GM18508 (cell line): ENCODE data around the gene UCP3.

Experiments used
- ATAC-seq: cut with Tn5 transposase; IDR thresholded peaks from one replicate; pipeline ENCODE4 v1.9.1; 2021; ENCODE audit warnings: moderate number of reproducible peaks; ENCODE audit not compliant: insufficient read depth, unreplicated experiment

UCP3 gene

DNA sequence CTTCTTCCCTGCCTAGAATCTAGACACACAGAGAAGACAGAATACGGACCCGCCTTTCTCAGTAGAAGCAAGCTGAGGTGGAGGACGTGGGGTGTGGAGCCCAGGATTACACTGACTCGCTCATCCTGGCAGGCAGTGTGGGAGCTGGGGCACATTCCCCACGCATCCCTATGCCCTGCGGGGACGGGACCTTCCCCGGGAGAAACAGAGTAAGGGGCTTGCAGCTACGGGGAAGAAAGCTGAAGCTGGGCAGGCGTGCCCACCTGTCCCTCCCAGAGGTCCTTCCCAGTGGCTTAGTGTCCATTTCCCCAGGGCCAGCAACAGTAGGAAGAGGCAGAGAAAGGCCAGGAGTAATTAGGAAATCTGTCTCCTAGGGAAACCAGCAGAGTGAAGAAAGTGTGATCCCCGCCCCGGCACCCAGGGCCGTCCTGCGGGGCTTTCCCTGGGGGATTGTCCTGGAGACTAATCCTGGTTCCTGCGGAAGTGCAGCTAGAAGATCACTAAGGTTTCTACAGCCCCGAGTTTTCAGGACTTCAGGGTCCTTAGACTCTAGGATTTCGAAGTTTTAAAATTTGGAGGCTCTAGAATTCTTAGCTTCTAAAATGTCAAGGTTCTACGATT lies 50.3 kb downstream of the UCP3 start:
- ATAC-seq, result no peak

DNA sequence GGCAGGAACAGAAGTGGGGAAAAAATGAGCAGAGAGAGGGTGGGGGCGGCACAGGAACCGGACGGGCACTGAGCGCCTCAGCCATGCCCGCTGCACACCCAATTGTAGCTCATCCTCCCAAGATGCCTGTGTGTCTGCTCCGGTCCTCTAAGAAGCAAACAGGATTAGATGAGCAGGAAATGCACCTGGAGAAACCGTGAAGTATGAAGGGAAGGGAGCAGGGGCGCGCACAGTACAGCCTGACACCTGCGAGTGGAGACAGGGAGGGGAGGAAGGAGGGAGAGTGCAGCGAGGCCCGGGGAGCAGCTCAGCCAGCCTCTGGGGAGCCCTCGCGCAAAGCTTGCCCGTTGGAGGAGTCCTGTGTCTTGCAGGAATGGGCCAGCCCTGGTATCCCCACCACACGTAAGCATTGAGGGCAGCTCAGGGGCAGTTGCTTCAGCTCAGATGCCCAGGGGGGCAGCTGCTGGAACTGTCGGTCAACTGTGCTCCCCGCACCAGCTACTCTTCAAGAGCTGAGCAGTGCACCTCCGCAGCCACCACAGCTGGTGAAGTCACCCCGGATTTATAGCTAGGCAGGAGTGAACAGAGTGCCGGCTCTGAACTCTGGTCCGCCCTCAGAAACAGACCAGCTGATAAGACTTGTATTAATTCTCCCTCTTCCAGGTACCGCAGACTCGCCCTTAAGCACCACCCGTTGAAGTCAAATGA lies 51.1 kb downstream of the UCP3 start:
- no peak for ATAC-seq

DNA sequence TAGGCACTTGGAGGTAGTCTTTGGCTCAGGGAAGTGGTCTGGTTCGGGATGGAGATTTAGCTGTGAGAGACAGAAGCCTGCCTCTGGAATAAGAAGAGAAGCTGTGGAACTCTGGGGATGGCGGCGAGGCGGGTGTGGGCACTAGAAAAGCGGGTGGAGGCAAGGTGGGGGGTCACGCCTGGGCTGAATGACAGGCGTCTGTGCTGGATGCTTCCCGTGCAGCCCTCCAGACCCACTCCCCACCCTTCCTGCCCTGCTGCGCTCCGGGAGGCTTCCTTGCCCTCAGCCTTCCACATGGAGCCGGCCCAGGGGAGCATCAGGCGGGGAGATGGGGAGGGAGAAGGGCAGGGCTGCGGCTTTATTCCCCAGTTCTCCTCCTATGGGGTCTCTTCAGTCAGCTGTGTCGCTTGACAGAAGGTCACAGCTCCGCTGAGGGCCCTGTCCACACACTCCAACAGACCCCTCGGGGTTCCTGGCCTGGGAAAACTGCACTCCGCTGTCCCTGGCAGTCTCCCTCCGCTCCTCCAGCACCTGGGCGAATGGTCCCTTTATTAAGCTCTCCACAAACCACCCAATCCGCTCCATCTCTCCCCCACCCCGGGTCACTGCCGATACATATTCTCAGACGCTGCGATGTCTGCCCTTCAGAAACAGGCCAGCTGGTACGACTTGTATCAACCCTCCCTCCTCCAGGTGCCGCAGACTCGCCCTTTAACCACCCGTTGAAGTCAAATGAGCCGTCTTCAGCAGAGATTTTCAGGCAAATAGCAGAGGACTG lies 51.8 kb downstream of the UCP3 start:
- ATAC-seq, result no peak

DNA sequence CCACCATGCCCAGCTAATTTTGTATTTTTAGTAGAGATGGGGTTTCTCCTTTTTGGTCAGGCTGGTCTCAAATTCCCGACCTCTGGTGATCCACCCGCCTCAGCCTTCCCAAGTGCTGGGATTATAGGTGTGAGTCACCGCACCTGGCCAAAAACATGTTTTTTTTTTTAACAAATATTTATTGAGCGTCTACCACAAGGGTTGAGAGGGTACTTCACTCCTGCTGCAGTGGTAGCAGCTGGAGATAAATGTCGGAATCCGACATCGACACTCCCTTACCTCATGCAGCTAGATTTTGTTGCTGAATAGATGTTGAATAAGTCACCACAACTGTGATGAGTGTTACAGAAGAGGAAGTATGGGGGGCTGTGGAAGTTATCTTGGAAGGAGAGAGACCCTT lies 57.1 kb downstream of the UCP3 start:
- ATAC-seq, result no peak

DNA sequence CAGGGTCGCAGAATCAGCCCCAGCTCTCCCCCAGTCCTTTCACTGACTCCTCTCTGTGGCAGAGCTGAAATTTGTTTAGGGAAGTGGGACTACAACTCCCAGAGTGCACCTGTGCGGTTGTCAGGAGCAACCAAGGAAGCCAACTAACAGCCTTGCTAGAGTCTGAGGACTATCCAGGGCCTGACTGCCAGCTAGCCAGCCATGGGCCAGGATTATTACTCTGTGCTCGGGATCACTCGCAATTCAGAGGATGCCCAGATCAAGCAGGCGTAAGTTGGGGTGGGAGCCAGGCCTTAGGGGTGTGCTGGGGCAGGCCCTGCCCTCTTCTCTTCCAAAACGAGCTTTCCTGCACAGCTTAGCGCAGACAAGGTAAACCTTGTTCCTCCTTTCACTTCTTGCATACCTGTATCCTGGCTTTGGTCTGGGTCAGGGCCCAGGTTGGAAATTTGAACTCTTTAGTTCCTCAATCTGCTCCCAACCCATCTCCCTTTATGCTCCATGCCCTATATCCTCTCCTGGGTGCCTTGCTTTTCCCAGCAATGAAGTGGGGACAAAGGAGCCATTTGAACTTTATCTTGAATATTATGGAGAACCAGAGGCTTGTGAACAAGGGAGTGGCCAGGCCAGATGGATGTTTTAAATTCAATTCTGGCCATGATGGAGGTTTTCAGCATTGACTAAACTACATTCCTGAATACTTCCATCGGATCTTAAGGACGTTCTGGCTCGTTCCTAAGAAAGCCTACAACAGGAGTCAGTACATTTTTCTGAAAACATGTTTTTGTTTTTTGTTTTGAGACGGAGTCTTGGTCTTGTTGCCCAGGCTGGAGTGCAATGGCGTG lies 57.8 kb downstream of the UCP3 start, which contains the start of gene DNAJB13:
TSS of gene DNAJB13 (plus strand) at position 158 of the 842 bp plus-strand sequence. CDS start at position 202, 44 bp downstream.
- ATAC-seq, result peak; percentile 77
